Fibroblast of skin of left biceps (primary cell): ENCODE results near the gene OCEL1.

ENCODE experiments used
- DNase-seq, 2 experiments: peaks; one replicate each; pipeline ENCODE4 v3.0.0-alpha.2; 2013; ENCODE audit warnings: low read depth in 2 of 2

Gene OCEL1

GRCh38 chr19:17210296-17210695 is 15.7 kb upstream of the OCEL1 start:
- DNase-seq: no peak

- DNase-seq: no peak
Measured at GRCh38 chr19:17211547-17212446, 14.2 kb upstream of the OCEL1 start.

- no peak for DNase-seq
Measured at GRCh38 chr19:17213334-17213733, 12.7 kb upstream of the OCEL1 start.

GRCh38 chr19:17214508-17215126 is 11.4 kb upstream of the OCEL1 start:
- DNase-seq: no peak

GRCh38 chr19:17215127-17215971 is 10.7 kb upstream of the OCEL1 start, which contains the start of gene USE1:
Gene USE1, plus strand, starts transcription at chr19:17215357. Its CDS starts 49 bp downstream, at chr19:17215406.
- peak; percentile 72 to 75 for DNase-seq

GRCh38 chr19:17216058-17216670 is 9.9 kb upstream of the OCEL1 start:
- no peak for DNase-seq

- DNase-seq: no peak
Measured at GRCh38 chr19:17219286-17219685, 6.7 kb upstream of the OCEL1 start.

GRCh38 chr19:17220207-17220758 is 5.7 kb upstream of the OCEL1 start:
- no peak for DNase-seq

GRCh38 chr19:17225053-17225452 is 973 bp upstream of the OCEL1 start:
- DNase-seq: no peak

- no peak for DNase-seq
Measured at GRCh38 chr19:17227798-17228367, 1.9 kb downstream of the OCEL1 start.

GRCh38 chr19:17229890-17230289 is 3.9 kb downstream of the OCEL1 start:
- DNase-seq: no peak

GRCh38 chr19:17232258-17232657 is 6.2 kb downstream of the OCEL1 start:
- DNase-seq: no peak

- DNase-seq: no peak
Measured at GRCh38 chr19:17234911-17235299, 8.9 kb downstream of the OCEL1 start.

GRCh38 chr19:17235300-17235970 is 9.4 kb downstream of the OCEL1 start:
- DNase-seq: peak in 1 of 2 experiments; percentile 15

- DNase-seq: no peak
Measured at GRCh38 chr19:17235971-17236777, 10.1 kb downstream of the OCEL1 start.

GRCh38 chr19:17236811-17237543 is 11.0 kb downstream of the OCEL1 start:
- no peak for DNase-seq

- DNase-seq: no peak
Measured at GRCh38 chr19:17237747-17238706, 12.0 kb downstream of the OCEL1 start.
